T-helper 1 cell treated with Interleukin-12 subunit alpha and Interleukin-12 subunit beta and Interleukin-4 antibody, amounts not matched to agents 30 ng/mL and 1 ng/mL, for 36 hours (primary cell): ENCODE measurements around the gene PHLDA2. TPM values are rescaled to one million over a fixed set of nuclear protein-coding genes. Genes with fewer than 3 reads are reported as not detected.

Source experiments
- intact Hi-C: fragments of 100-400 bp; cut with micrococcal nuclease; formaldehyde crosslinking; loops from one replicate; pipeline ENCODE4 v1.15.1; 2024
- total RNA-seq: library from RNA; stranded (reverse); gene quantifications from 2 replicates; pipeline ENCODE4 v1.2.3, GENCODE V29; 2022

Gene PHLDA2, protein sequence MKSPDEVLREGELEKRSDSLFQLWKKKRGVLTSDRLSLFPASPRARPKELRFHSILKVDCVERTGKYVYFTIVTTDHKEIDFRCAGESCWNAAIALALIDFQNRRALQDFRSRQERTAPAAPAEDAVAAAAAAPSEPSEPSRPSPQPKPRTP
- total RNA-seq, result 6.1 and 6.2 TPM in 2 replicates

DNA sequence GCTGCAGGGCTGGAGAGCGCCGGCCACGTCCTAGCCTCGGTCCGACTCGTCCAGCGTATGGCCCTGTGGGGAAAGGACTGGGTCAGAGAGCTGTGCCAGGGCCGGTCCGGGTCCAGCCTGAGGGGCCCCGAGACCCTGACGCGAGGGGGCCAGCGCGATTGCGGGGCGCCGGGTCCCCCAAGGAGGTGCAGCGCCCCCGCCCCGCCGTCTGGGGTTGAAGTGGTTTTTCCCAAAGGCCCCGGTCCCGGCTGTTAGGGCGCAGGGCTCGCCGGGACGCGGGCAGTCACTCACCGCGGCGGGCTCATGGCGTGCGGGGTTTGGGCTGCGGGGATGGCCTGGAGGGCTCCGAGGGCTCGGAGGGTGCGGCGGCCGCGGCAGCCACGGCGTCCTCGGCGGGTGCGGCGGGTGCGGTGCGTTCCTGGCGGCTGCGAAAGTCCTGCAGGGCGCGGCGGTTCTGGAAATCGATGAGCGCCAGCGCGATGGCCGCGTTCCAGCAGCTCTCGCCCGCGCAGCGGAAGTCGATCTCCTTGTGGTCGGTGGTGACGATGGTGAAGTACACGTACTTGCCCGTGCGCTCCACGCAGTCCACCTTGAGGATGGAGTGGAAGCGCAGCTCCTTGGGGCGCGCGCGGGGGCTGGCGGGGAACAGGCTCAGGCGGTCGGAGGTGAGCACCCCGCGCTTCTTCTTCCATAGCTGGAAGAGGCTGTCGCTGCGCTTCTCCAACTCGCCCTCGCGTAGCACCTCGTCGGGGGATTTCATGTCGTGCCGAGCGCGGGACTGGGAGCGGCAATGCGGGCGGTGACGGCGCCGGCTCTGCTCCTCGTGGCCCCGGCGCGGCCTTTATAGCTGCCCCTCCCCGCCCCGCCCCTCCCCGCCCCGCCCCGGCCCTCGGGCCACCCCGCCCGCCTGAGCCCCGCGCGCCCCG is at the start of gene PHLDA2:
Gene PHLDA2 (minus strand): TSS at position 816 of the 926 bp plus-strand sequence. CDS start 56 bp downstream, at position 760.
- intact Hi-C loops, result loop anchor here (1.0 to 2.0 kb wide), 3 partner anchors 27 to 62 kb away; a partner anchor contains a TSS

DNA sequence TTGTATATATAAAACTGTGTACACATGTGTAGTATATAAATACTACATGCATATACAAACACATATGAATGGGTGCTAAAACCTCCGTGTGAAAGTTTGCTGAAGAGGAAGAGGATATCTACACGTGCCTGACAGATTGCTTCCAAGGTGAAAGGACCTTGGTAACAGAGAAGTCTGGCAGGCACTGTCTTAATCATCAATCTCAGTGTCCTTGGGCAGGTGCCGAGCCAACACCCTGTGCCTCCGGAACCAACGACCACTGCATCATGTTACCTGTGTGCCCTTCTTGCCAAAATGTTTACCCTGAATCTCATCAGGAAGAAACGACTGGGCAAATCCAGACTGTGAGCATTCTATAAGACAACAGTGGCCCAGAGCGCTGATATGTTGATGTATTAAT is 47.9 kb upstream of the PHLDA2 start:
- intact Hi-C loops, result loop anchor here (5.0 kb wide), 1 partner anchor 240 kb away; the partner anchor contains the start of gene MRGPRG

DNA sequence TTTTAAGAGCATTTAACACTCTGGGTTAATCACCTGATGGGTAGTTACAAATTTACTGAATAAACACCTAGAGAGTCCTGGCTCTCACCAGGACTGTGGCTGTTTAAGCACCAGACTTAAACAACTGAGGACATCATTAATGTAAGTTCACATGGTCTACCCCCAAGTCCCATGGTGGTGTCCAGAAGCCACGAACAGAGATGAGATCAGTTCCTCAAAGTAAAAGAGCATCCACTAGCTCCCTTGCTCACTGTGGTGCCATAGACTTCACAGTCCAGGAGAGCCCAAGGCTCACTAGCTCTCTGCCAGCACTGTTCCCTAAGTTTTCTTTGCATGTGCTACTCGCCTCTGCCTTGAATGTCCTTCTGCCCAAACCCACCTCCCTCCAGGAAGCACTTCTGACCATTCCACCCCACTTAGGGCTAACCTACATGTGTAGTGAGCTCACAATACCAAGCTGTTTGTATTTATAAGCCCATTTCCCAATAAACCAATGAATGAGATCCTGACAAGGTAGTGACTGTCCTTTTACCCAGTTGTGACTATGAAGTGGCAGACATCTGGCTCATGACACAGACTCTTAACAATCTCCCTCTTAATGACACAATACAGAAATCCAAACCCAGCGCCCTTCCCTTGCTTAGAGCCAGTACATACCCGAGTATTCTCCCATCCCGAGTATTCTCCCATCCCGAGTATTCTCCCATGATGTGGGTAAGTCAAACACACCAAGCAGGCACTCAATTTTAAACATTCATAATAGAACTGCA is 47.3 kb upstream of the PHLDA2 start:
- intact Hi-C loops, result loop anchor here (5.0 kb wide), 1 partner anchor 241 kb away; the partner anchor contains the start of gene MRGPRG

DNA sequence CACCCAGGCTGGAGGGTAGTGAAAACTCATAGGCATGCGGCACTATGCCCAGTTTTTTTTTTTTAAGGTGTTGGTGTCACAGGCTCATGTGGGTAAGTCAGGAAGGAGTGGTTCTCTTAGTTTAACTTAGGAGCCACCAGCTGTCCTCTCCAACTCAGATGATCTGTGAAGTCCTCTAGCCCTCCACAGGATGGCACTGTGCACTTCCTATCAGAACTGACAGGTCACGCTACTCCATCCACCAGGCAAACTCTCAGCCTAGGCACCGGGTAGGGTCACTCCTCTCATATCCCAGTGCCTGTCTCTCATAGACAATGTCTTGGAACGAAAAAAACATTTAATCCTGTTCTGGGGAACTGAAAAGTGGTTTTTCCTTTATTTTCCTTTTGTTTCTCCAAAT is 46.4 kb upstream of the PHLDA2 start:
- intact Hi-C loops, result loop anchor here (1.0 to 5.0 kb wide), 6 partner anchors 8 to 442 kb away; partner anchors contain the start of gene MRGPRG

DNA sequence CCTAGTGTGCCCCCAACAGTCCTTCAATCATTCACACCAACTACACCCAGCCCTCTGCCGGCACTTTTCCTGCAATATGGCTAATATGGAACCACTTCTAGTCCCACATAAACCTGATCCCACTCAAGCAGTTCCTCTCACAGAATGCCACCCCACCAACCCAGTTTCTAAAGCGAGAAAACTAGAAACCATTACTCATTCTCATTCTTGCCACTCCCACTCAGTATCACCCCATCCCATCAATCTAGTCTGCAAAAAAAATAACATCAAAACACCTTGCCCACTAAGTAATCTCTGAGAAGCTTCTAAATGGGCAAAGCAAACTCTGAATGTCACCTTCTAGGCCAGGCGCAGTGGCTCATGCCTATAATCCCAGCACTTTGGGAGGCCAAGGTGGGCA is 45.1 kb upstream of the PHLDA2 start:
- intact Hi-C loops, result no loop called here

DNA sequence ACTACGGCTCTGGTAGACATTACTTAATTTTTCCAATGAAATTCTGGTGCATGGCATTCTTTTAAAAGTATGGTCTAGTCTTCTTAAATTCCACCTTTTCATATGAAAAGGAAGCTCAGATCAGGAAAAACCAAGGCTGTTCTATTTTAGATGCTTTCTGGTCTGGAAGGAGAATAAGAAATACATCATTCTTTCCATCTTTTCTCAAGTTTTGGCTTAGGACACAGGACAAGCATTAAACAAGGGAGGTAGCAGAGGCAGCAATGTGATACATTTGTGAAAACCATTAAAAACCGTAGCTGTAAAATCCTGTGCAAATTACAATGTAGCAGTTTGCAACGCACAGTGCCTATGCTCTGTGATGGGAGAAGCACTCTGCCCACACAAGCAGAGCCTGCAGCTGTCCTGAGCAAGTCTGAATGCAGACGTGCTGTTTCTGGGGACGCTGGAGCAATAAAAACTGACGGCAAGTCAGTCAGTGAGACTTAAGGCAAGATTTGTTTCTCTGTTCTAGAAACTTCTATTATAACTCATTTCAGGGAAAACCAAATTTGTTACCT is 39.2 kb upstream of the PHLDA2 start:
- intact Hi-C loops, result no loop called here

DNA sequence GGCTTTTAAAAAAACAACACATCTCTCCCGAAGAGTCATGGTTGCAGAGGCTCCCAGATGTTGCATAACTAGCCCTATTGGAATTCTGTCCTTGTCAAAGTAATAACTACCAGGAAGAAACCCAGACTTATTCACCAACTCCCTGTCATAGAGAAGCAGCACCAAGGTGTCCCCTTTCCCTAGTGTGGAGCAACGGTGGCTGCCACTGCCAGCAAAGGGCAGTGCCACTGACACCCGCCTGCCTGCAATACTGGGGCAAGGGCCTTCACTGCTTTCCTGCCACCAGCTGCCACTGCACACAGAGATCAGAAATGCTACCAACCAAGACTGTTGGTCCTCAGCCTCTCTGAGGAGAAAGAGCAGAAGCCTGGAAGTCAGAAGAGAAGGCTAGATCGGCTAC is 35.6 kb upstream of the PHLDA2 start:
- intact Hi-C loops, result no loop called here

DNA sequence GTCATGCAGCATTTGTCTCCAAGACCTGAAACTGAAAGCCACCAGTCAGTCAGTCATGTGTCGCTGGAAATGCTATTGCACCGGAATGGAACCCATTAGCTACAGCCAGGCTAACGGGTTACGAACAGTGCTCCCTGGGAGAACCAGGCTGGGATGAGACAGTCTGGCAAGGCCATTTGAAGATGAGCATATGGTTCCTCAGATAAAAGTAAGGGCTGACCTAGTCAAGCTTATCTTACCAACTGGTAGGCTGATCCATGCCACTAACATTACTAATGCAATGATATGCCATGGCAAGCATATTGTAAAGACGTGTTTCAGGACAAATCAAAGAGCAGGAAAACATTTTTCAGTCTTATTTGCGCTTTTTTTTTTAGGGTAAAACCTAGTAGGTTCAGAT is 34.5 kb upstream of the PHLDA2 start:
- intact Hi-C loops, result no loop called here

DNA sequence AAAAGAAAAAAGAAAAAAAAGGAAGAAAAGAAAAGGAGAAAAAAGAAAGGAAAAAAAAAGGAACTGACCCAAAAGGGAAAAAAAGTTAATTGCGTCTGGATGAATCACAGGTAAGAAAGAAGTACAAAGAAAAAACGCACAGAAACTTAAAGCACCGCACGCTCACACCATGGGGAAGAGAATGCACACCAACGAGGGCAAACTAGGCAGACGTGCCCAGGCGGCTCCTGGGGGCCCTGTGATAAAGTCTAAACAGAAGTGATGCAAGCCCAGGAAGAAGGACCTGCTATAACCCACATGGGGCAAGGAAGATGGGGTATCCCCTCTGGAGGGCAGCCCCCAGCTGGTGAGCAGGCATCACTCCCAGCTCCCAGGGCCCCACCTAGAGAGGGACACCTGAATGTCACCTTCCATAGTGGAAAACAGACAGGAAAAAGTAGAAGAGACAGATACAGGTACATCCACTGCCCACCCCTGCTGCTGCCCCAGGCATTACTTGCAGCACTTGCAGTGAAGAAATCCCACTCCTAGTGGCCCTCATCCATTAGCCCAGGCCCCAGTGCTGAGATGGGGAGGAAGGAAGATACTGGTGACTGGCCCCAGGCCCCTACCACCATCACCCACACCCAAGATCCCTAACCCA is 34.0 kb upstream of the PHLDA2 start:
- intact Hi-C loops, result no loop called here

DNA sequence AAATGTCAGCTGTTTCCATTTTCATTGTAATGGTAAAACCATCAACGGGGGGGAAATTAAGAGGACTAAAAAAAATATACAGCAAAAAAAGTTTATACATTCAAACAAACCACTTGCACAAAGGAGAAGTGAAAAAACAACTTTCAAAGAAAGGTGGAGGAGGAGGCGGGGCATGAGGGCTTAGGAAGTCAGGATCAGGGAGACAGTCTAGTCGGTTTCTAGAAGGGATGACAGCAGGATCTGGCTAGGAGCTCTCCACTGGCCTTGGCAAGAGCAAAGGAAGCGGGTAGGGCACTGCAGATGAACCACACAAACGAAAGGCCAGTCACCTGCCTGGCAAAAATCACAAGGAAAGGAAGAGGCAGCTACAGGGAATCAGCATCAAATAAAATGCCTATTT is 31.9 kb upstream of the PHLDA2 start:
- intact Hi-C loops, result no loop called here

DNA sequence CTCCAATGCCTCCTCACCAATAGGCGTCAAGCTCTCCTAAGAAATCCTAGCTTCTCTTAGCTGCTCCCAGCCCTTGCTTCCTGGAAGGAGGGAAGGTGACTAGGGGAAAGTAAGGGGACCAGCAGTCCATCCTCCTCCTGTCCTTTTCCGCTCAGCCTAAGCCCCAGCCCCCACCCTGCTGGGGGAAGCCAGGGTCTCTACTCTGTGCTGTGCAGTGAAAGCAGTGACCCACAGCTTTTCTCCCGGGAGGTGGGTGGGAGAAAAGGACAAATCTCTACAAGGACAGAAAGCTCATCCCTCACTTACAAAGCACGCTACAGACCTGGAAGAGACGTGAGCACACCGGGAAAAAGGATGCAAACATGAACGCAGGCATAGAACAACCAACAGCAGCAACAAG is 30.9 kb upstream of the PHLDA2 start:
- intact Hi-C loops, result no loop called here

DNA sequence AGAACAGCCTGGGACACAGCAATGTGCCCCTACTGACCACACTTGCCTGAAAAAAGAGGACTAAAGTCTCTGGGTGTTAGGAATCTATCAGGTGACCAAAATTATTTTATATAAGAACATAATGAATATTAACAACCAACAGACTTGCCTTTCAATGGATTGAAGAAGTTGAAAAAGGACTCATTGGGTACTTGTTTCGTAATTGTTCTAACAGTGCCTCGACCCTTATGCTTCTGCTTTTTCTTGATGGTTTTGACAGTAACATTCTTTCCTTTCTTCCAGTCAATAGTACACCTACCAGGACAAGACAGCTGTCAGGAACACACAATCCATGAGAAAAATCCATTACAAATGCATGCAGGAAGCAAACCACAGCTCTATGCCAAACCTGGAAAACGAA is 29.0 kb upstream of the PHLDA2 start:
- intact Hi-C loops, result no loop called here

DNA sequence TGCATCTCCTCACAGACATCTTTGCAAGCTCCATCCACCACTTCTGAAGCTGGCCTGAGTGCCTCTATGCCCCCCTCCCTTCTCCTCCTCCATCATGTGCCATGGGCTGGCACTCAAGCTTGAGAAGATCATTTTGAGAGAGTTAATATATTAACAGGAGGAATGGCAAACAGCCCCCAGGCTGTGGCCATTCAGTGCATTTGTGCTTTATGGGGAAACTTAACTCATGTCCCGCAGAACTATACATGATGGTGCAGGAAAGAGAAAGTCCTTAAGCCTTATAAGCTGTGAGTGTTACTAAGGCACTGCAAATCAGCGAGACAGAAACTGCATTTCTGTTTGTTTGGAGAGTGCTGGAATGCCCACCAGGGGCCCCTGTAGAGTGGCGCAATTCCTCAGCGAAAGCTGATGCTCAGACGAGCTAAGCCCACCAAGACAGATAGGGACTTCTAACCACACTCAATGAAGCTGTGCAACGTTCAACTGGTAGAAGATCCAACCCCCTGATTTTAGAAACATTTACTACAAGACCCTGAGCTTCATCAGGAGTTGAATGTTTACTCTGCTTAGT is 26.8 kb upstream of the PHLDA2 start:
- intact Hi-C loops, result no loop called here

DNA sequence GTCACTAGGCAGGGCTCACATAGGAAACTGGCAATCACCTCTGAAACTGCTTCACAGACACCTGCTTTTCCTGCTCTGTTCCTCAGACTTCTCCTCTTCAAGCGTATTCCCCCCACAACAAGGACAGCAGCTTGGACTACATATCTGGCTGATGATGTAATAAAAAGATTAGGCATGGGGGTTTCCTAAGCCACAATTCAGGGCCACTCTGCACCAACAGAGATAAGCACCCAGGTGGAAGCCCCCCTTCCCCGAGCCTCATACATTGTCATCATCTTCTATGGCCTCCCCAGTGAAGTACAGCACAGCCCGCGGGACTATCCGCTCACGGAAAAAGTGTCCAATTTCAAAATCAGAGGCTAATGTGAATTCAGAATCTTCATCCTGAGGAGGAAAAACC is 25.0 kb upstream of the PHLDA2 start:
- intact Hi-C loops, result no loop called here

DNA sequence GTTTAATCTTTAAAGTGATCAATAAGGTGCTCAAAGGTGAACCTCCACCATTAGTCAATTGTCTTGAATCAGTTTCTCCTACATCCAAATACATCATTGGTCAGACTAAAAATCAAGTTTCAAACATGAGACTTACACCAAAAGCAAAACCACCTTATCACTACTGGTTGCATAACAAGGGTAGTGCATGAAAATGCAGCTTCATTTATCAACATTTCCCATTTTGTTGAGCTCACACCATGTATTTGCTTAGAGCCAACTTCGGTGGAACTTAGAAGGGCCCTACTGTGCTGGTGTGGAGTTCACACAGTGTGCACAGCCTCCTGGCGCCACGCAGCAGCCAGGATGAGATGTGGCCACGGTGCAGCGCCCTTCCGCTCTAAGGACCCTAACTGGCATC is 23.1 kb upstream of the PHLDA2 start:
- intact Hi-C loops, result no loop called here

DNA sequence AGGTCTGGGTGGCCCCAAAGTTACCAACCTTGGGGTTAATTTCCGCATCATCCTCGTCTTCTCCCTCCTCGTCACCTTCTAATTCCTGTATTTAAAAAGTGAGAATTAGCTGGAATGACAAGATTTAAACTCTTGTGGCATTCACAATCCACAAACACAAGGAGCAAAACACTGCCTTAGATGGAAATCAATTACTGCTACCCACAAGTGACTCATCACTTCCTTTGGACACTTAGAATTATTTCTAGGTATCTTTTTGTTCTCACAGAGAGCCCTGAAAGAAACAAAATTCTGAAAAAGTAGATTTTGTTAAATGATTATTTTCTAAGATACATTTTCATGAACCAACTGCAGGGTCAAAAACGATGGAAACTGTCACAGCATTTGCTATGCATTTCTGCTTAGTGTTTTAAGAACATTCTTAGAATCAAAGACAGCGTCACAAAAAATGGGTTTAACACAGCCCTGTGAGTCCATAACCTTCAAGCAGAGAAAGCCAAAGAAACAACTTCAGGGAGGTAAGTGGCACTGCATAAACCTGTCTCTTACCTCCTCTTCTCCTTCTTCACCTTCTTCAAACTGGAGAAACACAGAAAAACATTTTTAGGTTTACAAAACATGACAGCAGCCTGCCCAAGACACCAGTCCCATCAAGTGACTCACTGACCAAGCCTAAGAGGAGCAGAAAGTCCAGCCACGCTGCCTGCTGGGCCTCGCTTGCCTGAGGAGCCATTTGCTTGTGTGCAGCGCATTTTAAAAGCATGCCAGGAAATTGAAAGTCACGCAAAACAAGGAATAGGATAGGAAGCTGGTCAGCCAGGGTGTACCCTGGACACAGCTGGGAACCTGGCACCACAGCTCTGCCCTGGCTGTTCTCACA is 22.3 kb upstream of the PHLDA2 start:
- intact Hi-C loops, result no loop called here

DNA sequence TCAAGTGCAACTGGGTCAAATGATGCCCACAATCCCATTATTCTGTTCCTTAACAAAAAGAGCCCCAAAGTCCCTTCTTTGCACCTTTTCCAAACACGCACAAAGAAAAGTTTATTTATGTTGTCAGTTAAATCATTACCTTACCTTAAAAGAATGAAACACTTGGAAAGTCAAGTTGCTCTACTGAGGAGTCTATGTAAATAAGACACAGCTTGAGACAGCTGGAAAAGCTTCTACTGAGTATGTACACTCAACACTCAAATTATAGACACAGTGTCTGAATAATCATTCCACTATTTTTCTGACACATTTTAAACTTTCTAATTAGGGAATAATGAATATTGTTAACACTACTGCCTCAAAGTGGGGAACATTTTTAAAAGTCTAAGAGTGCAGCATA is 21.6 kb upstream of the PHLDA2 start:
- intact Hi-C loops, result no loop called here

DNA sequence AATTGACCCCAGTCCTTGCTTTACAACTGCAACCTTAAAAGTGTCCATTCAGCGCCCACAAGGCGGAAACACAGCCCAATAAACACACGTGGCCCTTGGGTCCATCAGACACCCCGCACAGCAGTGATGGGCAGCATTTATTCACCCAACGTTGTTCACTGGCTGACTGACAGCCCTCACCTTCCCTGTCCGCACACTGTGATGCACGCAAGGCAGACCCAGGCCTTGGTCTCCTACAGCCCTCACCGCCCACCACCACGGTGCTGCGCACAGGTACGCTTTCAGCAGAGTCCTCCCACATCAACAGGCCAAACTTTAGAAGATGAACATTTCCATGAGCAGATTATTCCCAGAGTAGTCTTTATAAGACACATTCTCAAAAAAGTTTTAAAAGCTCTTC is 20.7 kb upstream of the PHLDA2 start:
- intact Hi-C loops, result no loop called here

DNA sequence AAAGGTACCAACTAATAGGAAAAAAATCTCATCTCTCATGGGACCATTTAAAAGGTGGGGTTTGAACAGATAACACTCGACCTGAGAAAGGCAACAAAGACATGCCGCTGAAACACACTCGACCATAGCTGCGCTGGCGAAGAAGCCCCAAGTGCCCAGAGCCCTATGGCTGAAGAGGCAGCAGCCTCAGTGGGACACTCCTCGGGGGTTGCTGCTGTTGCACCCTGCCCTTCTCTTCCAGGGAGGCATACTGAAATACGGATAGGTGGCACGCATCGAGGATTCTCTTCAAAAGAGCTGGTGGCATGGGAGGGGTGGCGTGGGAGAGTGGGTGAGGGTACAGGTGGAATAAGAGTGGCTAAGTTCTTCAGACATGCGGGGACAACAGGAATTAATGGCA is 18.5 kb upstream of the PHLDA2 start:
- intact Hi-C loops, result no loop called here
